ENCODE data around the gene GEMIN2.
"Not testable (repeated sequence)": the region's sequence is repeated elsewhere in the genome, so short reads cannot be mapped to it uniquely, and the experiment has no call there.

The GEMIN2 gene

GRCh38 chr14:39113685-39114072 is 444 bp upstream of the GEMIN2 start:
- no peak for DNase-seq (ENCODE audit: low spot score)

GRCh38 chr14:39122330-39123138 is 8.4 kb downstream of the GEMIN2 start:
- DNase-seq (ENCODE audit: low spot score) = no peak

GRCh38 chr14:39137835-39138234 is 23.7 kb downstream of the GEMIN2 start:
- not testable (repeated sequence) for DNase-seq (ENCODE audit: low spot score)

- DNase-seq (ENCODE audit: low spot score) = no peak
Observed at GRCh38 chr14:39138440-39138839, 24.3 kb downstream of the GEMIN2 start.

- DNase-seq (ENCODE audit: low spot score) = no peak
Observed at GRCh38 chr14:39140170-39140569, 26.0 kb downstream of the GEMIN2 start.

- DNase-seq (ENCODE audit: low spot score) = not testable (repeated sequence)
Observed at GRCh38 chr14:39141623-39142022, 27.5 kb downstream of the GEMIN2 start.

- not testable (repeated sequence) for DNase-seq (ENCODE audit: low spot score)
Observed at GRCh38 chr14:39143226-39143625, 29.1 kb downstream of the GEMIN2 start.

- DNase-seq (ENCODE audit: low spot score) = no peak
Observed at GRCh38 chr14:39145266-39145966, 31.3 kb downstream of the GEMIN2 start.

GRCh38 chr14:39154594-39155189 is 40.6 kb downstream of the GEMIN2 start:
- no peak for DNase-seq (ENCODE audit: low spot score)

GRCh38 chr14:39157491-39157890 is 43.4 kb downstream of the GEMIN2 start:
- DNase-seq (ENCODE audit: low spot score) = no peak

- DNase-seq (ENCODE audit: low spot score) = no peak
Observed at GRCh38 chr14:39158222-39158858, 44.2 kb downstream of the GEMIN2 start.

- DNase-seq (ENCODE audit: low spot score) = no peak
Observed at GRCh38 chr14:39160494-39160893, 46.4 kb downstream of the GEMIN2 start.

- DNase-seq (ENCODE audit: low spot score) = not testable (repeated sequence)
Observed at GRCh38 chr14:39167797-39168320, 53.7 kb downstream of the GEMIN2 start.

GRCh38 chr14:39168591-39168990 is 54.5 kb downstream of the GEMIN2 start:
- DNase-seq (ENCODE audit: low spot score) = no peak

GRCh38 chr14:39169541-39169900 is 55.4 kb downstream of the GEMIN2 start:
- no peak for DNase-seq (ENCODE audit: low spot score)

- DNase-seq (ENCODE audit: low spot score) = no peak
Observed at GRCh38 chr14:39173198-39173597, 59.1 kb downstream of the GEMIN2 start.

GRCh38 chr14:39174560-39175444 is 60.7 kb downstream of the GEMIN2 start, which contains the start of gene PNN:
Gene PNN (plus strand): TSS chr14:39175254. CDS start chr14:39175280, 26 bp downstream.
- DNase-seq (ENCODE audit: low spot score) = peak; percentile 98

GRCh38 chr14:39175445-39176262 is 61.5 kb downstream of the GEMIN2 start:
- DNase-seq (ENCODE audit: low spot score) = no peak

- DNase-seq (ENCODE audit: low spot score) = no peak
Observed at GRCh38 chr14:39176263-39177167, 62.4 kb downstream of the GEMIN2 start.
